Body of pancreas (tissue), 4 donors: ENCODE measurements around the gene NAALADL1. TPM values are rescaled to one million over a fixed set of nuclear protein-coding genes. Genes with fewer than 3 reads are reported as not detected.

Experiments
- ATAC-seq: fragments of 150-250 bp; one replicate; pipeline ENCODE4 v1.9.1; 2016
- DNase-seq, 4 donors: peaks; one replicate each; pipeline ENCODE4 v3.0.0-alpha.2; 2019
- H3K27ac ChIP-seq, 4 donors: fragments of 200-600 bp; sonication (generic); 1 replicate in 3 of 4; 2 replicates in 1 of 4; pipeline versions ENCODE4 v1.5.1 to v1.6.1; 2016 to 2019; ENCODE audit warnings: mild to moderate bottlenecking in 1 of 4, mixed read lengths in 1 of 4, moderate library complexity in 1 of 4
- H3K27me3 ChIP-seq, 2 donors: fragments of 200-600 bp; sonication (generic); one replicate each; pipeline ENCODE4 v1.6.0; 2016; ENCODE audit warnings: mild to moderate bottlenecking in 1 of 2
- H3K36me3 ChIP-seq, 2 donors: fragments of 200-600 bp; sonication (generic); replicated peaks in 1 of 2; 2 replicates each; pipeline ENCODE4 v1.5.1; 2016; ENCODE audit warnings: low read depth in 2 of 2; ENCODE audit not compliant: insufficient read depth in 1 of 2
- H3K4me1 ChIP-seq: fragments of 200-600 bp; sonication (generic); one replicate; pipeline ENCODE4 v1.6.0; 2016
- H3K4me3 ChIP-seq, 2 donors: fragments of 200-600 bp; sonication (generic); 1 replicate in 1 of 2; 2 replicates in 1 of 2; pipeline ENCODE4 v1.5.1; 2016 to 2019
- H3K9me3 ChIP-seq, 3 donors: fragments of 200-600 bp; sonication (generic); 1 replicate in 2 of 3; 2 replicates in 1 of 3; pipeline ENCODE4 v1.5.1; 2016
- POLR2A ChIP-seq, 3 donors: fragments of 450-650 bp; IDR thresholded peaks; one replicate each; pipeline ENCODE4 v1.6.1; 2016; ENCODE audit warnings: antibody characterized with exemption in 3 of 3, mild to moderate bottlenecking in 2 of 3
- WGBS, 2 donors: methylation state at CpG; one replicate each; pipeline ENCODE4 v1.1.5; 2017; 5-methylcytosine and 5-hydroxymethylcytosine counted together
- intact Hi-C: fragments of 100-400 bp; cut with DNase I; formaldehyde crosslinking; loops from one replicate; pipeline ENCODE4 v1.15.1; 2023
- total RNA-seq, 2 donors: library from RNA; depleted of rRNA; stranded (reverse); fragments of >200 nt; gene quantifications; one replicate each; pipeline ENCODE4 v1.1.0, GENCODE V29; 2016
- TF ChIP-seq, protein P1 (sequence below), 7 experiments: fragments of 450-650 bp in 4 of 7; fragments of 200-600 bp in 3 of 7; sonication (generic) in 3 of 7; IDR thresholded peaks; one replicate each; pipeline ENCODE4 v1.5.1; 2016 to 2019; ENCODE audit warnings: antibody characterized with exemption in 7 of 7

NAALADL1 gene
- total RNA-seq, 2 donors from 2014 or later: 1.6 to 11.5 TPM

DNA sequence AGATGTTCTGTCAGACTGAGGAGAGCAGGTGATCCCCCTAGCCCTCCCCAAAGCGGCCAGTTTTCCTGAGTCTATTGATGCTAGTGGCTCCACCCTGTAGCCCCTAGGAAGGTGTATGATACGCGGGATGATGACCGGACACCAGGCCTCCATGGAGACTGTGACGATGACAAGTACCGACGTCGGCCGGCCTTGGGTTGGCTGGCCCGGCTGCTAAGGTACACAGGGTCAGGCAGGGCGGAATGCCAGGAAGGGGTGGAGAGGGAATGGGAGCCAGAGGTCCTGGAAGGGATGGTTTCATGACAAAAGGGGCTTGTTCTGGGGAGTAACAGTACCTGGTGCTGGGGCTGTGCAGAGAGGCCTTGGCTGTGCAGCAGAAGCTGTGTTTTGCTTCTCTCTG lies 28.9 kb upstream of the NAALADL1 start:
- Histone ChIP-seq H3K9me3 (no peaks in the 10 kb centered on the region), H3K4me1 (peaks cover 17% of the 10 kb centered on the region), H3K36me3 (peaks cover 0 to 21% of the 10 kb centered on the region in 2 donors), H3K4me3 (no peak overlapping the region), H3K27me3 (no peaks in the 10 kb centered on the region), H3K27ac (no peak overlapping the region)
- intact Hi-C loops: no loop called here
- no peak for ATAC-seq
- no peak for DNase-seq
- WGBS, 2 donors: 63 to 69% methylated on average over 4 to 11 of the region's 11 CpGs
- TF ChIP-seq POLR2A (IDR thresholded peaks at IDR 0.05): no peak
- TF ChIP-seq, protein P1, sequence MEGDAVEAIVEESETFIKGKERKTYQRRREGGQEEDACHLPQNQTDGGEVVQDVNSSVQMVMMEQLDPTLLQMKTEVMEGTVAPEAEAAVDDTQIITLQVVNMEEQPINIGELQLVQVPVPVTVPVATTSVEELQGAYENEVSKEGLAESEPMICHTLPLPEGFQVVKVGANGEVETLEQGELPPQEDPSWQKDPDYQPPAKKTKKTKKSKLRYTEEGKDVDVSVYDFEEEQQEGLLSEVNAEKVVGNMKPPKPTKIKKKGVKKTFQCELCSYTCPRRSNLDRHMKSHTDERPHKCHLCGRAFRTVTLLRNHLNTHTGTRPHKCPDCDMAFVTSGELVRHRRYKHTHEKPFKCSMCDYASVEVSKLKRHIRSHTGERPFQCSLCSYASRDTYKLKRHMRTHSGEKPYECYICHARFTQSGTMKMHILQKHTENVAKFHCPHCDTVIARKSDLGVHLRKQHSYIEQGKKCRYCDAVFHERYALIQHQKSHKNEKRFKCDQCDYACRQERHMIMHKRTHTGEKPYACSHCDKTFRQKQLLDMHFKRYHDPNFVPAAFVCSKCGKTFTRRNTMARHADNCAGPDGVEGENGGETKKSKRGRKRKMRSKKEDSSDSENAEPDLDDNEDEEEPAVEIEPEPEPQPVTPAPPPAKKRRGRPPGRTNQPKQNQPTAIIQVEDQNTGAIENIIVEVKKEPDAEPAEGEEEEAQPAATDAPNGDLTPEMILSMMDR (IDR thresholded peaks at IDR 0.05): no peak

DNA sequence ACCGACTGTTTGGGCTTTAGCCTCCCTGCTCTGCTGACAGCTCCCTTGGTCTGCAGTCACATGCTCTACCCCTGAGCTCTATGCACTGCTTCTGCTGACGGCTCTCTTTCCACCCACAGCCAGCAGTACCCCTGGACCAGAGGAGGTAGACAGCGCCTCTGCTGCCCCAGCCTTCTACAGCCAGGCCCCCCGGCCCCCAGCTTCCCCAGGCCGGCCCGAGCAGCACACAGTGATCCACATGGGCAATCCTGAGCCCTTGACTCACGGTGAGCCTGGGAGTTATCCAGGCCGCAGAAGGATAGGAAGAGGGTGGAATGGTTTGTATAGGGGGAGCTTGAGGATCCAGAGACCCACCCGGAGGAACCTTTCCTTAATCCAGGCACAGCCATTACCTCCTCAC lies 28.5 kb upstream of the NAALADL1 start:
- Histone ChIP-seq H3K36me3 (peaks cover 0 to 21% of the 10 kb centered on the region in 2 donors), H3K4me1 (peaks cover 17% of the 10 kb centered on the region), H3K27me3 (no peaks in the 10 kb centered on the region), H3K27ac (no peak overlapping the region), H3K4me3 (no peak overlapping the region), H3K9me3 (no peaks in the 10 kb centered on the region)
- TF ChIP-seq, protein P1 (IDR thresholded peaks at IDR 0.05): no peak
- TF ChIP-seq POLR2A (IDR thresholded peaks at IDR 0.05): no peak
- 82 to 85% methylated on average over 6 to 9 of the region's 9 CpGs for WGBS, 2 donors
- intact Hi-C loops: no loop called here
- no peak for ATAC-seq
- no peak for DNase-seq

DNA sequence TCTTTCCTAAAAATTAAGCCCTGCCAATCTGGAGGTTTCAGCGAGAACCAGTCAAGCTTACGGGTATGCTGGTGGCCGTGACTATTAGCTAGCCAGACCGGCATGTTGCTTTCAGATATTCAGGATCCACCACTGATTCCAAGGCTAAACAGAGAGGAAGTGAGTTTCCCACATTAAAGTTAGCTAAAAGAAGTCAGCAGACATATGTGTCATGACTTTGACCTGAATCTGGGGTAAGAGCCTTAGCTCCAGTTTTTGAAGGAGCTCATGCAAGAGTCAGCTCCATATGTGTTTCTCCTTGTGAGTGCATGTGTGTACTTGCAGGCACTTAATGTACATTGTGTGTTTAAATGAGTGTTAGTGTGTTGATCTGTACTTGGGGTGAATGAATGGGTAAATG lies 27.1 kb upstream of the NAALADL1 start:
- intact Hi-C loops: no loop called here
- ATAC-seq (no peak), DNase-seq (no peak)
- 77 to 86% methylated on average over 4 of the region's 4 CpGs for WGBS, 2 donors
- H3K27me3 ChIP-seq: no peaks in the 10 kb centered on the region
- H3K9me3 ChIP-seq: no peaks in the 10 kb centered on the region
- H3K4me1 ChIP-seq: peaks cover 17% of the 10 kb centered on the region
- no peak overlapping the region for H3K4me3 ChIP-seq
- H3K36me3 ChIP-seq: peaks cover 0 to 21% of the 10 kb centered on the region in 2 donors
- H3K27ac ChIP-seq: no peak overlapping the region
- TF ChIP-seq, protein P1 (IDR thresholded peaks at IDR 0.05): no peak
- TF ChIP-seq POLR2A (IDR thresholded peaks at IDR 0.05): no peak

DNA sequence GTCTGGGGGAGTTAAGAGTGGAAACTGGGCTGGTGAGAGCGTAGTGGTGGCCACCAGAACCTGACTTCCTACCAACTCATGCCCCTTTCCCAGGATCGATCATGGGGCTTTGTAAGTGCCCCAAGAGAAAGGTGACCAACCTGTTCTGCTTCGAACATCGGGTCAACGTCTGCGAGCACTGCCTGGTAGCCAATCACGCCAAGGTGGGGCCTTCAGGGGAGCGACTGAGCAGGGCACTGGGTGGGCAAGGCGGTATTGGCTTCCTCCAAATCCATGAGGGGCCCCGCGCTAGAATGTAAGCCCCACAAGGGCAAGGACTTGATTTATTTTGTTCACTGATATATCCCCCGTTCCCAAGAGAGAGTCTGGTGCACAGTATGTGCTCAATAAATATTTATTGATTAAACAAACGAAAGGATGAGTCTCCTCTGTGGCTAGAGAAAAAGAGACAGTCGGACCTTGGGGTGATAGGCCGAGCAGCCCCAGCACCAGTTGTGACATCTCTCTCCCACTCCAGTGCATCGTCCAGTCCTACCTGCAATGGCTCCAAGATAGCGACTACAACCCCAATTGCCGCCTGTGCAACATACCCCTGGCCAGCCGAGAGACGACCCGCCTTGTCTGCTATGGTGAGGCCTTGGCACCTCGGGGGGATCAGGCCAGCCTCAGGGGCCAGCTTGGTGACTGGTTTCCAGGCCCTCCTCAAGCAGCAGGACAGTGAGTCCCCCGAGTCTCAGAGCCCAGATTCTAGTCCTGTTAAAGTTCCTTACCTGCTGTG lies 26.4 kb upstream of the NAALADL1 start:
- no peaks in the 10 kb centered on the region for H3K27me3 ChIP-seq
- no peak for TF ChIP-seq POLR2A (IDR thresholded peaks at IDR 0.05)
- TF ChIP-seq, protein P1 (IDR thresholded peaks at IDR 0.05): no peak
- peak overlapping the region; percentile 56 to 86 for H3K4me3 ChIP-seq
- 30 to 31% methylated on average over 12 to 23 of the region's 23 CpGs for WGBS, 2 donors
- peak overlapping the region; percentile 73 to 91 (median 90) for H3K27ac ChIP-seq
- intact Hi-C loops: no loop called here
- H3K9me3 ChIP-seq: no peaks in the 10 kb centered on the region
- peaks cover 17% of the 10 kb centered on the region for H3K4me1 ChIP-seq
- H3K36me3 ChIP-seq: peaks cover 0 to 21% of the 10 kb centered on the region in 2 donors
- no peak for DNase-seq
- no peak for ATAC-seq
